Measurements from ENCODE around the gene TOR3A. TPM values are rescaled to one million over a fixed set of nuclear protein-coding genes. Genes with fewer than 3 reads are reported as not detected.
"Not testable (repeated sequence)": the region's sequence is repeated elsewhere in the genome, so short reads cannot be mapped to it uniquely, and the experiment has no call there.

Gene TOR3A
- total and polyA plus RNA-seq, 2 of the 8 experiments (the other 6 are each of a cell fraction or from before 2014, with no cell fraction given): 15.3 to 21.4 TPM

DNA sequence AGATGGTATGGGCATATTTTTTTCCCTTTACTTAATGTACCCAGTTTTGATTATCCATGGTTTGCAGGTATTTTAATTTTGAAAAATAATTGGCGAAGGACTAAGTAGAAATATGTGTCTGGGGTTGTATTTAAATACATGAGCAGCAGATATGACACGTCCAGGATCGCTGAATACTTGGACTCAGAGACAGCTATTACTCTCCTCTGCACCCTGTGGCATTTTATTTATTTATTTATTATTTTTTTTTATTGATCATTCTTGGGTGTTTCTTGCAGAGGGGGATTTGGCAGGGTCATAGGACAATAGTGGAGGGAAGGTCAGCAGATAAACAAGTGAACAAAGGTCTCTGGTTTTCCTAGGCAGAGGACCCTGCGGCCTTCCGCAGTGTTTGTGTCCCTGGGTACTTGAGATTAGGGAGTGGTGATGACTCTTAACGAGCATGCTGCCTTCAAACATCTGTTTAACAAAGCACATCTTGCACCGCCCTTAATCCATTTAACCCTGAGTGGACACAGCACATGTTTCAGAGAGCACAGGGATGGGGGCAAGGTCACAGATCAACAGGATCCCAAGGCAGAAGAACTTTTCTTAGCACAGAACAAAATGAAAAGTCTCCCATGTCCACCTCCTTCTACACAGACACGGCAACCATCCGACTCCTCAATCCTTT is 42.2 kb upstream of the TOR3A start:
- H3K79me2 ChIP-seq (ENCODE audit: control insufficient read depth in 1 of 2, insufficient read depth in 2 of 2, low read length in 2 of 2): peaks cover 0 to 54% of the 10 kb centered on the region in 2 experiments; a peak in 3 of 4 replicates
- not testable (repeated sequence) for H3K27ac ChIP-seq (ENCODE audit: low read depth, low read length); H3K4me2 ChIP-seq (ENCODE audit: insufficient read depth in 1 of 2, low read depth in 2 of 2, low read length in 2 of 2)

DNA sequence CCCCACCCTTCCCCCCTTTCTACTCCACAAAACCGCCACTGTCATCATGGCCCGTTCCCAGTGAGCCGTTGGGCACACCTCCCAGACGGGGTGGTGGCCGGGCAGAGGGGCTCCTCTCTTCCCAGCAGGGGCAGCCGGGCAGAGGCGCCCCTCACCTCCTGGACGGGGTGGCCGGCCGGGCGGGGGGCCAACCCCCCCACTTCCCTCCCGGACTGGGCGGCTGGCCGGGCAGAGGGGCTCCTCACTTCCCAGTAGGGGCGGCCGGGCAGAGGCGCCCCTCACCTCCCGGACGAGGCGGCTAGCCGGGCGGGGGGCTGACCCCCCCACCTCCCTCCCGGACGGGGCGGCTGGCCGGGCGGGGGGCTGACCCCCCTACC is 41.7 kb upstream of the TOR3A start:
- CTCF ChIA-PET (ENCODE audit: partially characterized antibody); DNase-seq (ENCODE audit: low read depth in 1 of 2, low spot score in 2 of 2); H3K18ac ChIP-seq (ENCODE audit: extremely low read depth, low read length); H3K14ac ChIP-seq (ENCODE audit: insufficient read length); H3K23ac ChIP-seq (ENCODE audit: insufficient read length); H2BK15ac ChIP-seq (ENCODE audit: low read length); POLR2A ChIA-PET (ENCODE audit: partially characterized antibody); H2BK12ac ChIP-seq (ENCODE audit: low read depth, low read length); H3K23me2 ChIP-seq (ENCODE audit: low read depth, low read length); H4K8ac ChIP-seq (ENCODE audit: extremely low read depth, insufficient read depth, low read length); H2BK5ac ChIP-seq (ENCODE audit: low read depth, low read length); H3K4me3 ChIP-seq (ENCODE audit: extremely low read depth in 1 of 4, insufficient read depth in 2 of 4, low read depth in 3 of 4, low read length in 4 of 4); H3K9ac ChIP-seq (replicated peaks in 1 of 4; ENCODE audit: extremely low read depth in 1 of 4, low read depth in 3 of 4, low read length in 3 of 4); H3K36me3 ChIP-seq (ENCODE audit: control insufficient read depth in 2 of 4, insufficient read depth in 4 of 4, low read length in 3 of 4); H3K4me2 ChIP-seq (ENCODE audit: insufficient read depth in 1 of 2, low read depth in 2 of 2, low read length in 2 of 2); H4K5ac ChIP-seq (ENCODE audit: insufficient read length, low read depth, low read length); H2BK20ac ChIP-seq (ENCODE audit: low read length); H3K27me3 ChIP-seq (replicated peaks in 1 of 4; ENCODE audit: control insufficient read depth in 3 of 4, extremely low read depth in 1 of 4, insufficient read depth in 3 of 4, low read length in 3 of 4); H4K91ac ChIP-seq (replicated peaks; ENCODE audit: insufficient read length, low read length); H2AFZ ChIP-seq (ENCODE audit: low read length); H2BK120ac ChIP-seq (replicated peaks; ENCODE audit: low read depth, low read length); H3K4ac ChIP-seq (replicated peaks; ENCODE audit: insufficient read length, low read depth, low read length); H3K27ac ChIP-seq (ENCODE audit: low read depth, low read length); H3K79me1 ChIP-seq (ENCODE audit: low read depth, low read length); H3K4me1 ChIP-seq (replicated peaks in 1 of 4; ENCODE audit: control insufficient read depth in 3 of 4, insufficient read depth in 4 of 4, low read length in 3 of 4); H4K20me1 ChIP-seq (replicated peaks in 1 of 2; ENCODE audit: control insufficient read depth in 1 of 2, insufficient read depth in 2 of 2, low read length in 2 of 2); FAIRE-seq; H2AK5ac ChIP-seq (ENCODE audit: low read depth, low read length); H3K56ac ChIP-seq (replicated peaks; ENCODE audit: insufficient read length, low read depth, low read length): not testable (repeated sequence)
- Histone ChIP-seq H3K79me2 (ENCODE audit: control insufficient read depth in 1 of 2, insufficient read depth in 2 of 2, low read length in 2 of 2) (peaks cover 0 to 50% of the 10 kb centered on the region in 2 experiments; a peak in 3 of 4 replicates), H3K9me3 (ENCODE audit: insufficient read depth in 2 of 2, low read depth in 1 of 2, low read length in 1 of 2) (peaks cover 2 to 20% of the 10 kb centered on the region in 2 experiments; a peak in 1 of 4 replicates)
- no CpG with 5 or more reads among the region's 27 CpGs for WGBS, 2 experiments (ENCODE audit: extremely low coverage in 1 of 2, insufficient coverage in 1 of 2, insufficient read length in 1 of 2, insufficient replicate concordance in 2 of 2, low coverage in 1 of 2, low lambda C conversion rate in 2 of 2, missing lambda C conversion rate in 1 of 2)

More for the DNA sequence above, 42.2 kb upstream of the TOR3A start:
- H3K36me3 ChIP-seq (ENCODE audit: control insufficient read depth in 2 of 4, insufficient read depth in 4 of 4, low read length in 3 of 4); H3K4me3 ChIP-seq (ENCODE audit: extremely low read depth in 1 of 4, insufficient read depth in 2 of 4, low read depth in 3 of 4, low read length in 4 of 4); H2BK5ac ChIP-seq (ENCODE audit: low read depth, low read length); H2BK120ac ChIP-seq (replicated peaks; ENCODE audit: low read depth, low read length); H4K5ac ChIP-seq (ENCODE audit: insufficient read length, low read depth, low read length); H3K56ac ChIP-seq (replicated peaks; ENCODE audit: insufficient read length, low read depth, low read length); FAIRE-seq; H3K23me2 ChIP-seq (ENCODE audit: low read depth, low read length); H2AFZ ChIP-seq (ENCODE audit: low read length); H3K9ac ChIP-seq (replicated peaks in 1 of 4; ENCODE audit: extremely low read depth in 1 of 4, low read depth in 3 of 4, low read length in 3 of 4); H2BK15ac ChIP-seq (ENCODE audit: low read length); H2BK12ac ChIP-seq (ENCODE audit: low read depth, low read length); H3K4ac ChIP-seq (replicated peaks; ENCODE audit: insufficient read length, low read depth, low read length); H3K18ac ChIP-seq (ENCODE audit: extremely low read depth, low read length); H3K4me1 ChIP-seq (replicated peaks in 1 of 4; ENCODE audit: control insufficient read depth in 3 of 4, insufficient read depth in 4 of 4, low read length in 3 of 4); H3K14ac ChIP-seq (ENCODE audit: insufficient read length); H2BK20ac ChIP-seq (ENCODE audit: low read length); POLR2A ChIA-PET (ENCODE audit: partially characterized antibody); H3K23ac ChIP-seq (ENCODE audit: insufficient read length); H2AK5ac ChIP-seq (ENCODE audit: low read depth, low read length); H3K27me3 ChIP-seq (replicated peaks in 1 of 4; ENCODE audit: control insufficient read depth in 3 of 4, extremely low read depth in 1 of 4, insufficient read depth in 3 of 4, low read length in 3 of 4); H4K20me1 ChIP-seq (replicated peaks in 1 of 2; ENCODE audit: control insufficient read depth in 1 of 2, insufficient read depth in 2 of 2, low read length in 2 of 2); H4K8ac ChIP-seq (ENCODE audit: extremely low read depth, insufficient read depth, low read length); H4K91ac ChIP-seq (replicated peaks; ENCODE audit: insufficient read length, low read length); H3K79me1 ChIP-seq (ENCODE audit: low read depth, low read length); DNase-seq (ENCODE audit: low read depth in 1 of 2, low spot score in 2 of 2): not testable (repeated sequence)
- CTCF ChIA-PET (ENCODE audit: partially characterized antibody): interaction anchor here (0.5 kb wide), 1 partner anchor 531 kb away, joined by 4 read pairs; no protein-coding TSS in a partner anchor
- 93% methylated on average over 5 of the region's 9 CpGs; no CpG with 5 or more reads in 1 of the 2 experiments for WGBS, 2 experiments (ENCODE audit: extremely low coverage in 1 of 2, insufficient coverage in 1 of 2, insufficient read length in 1 of 2, insufficient replicate concordance in 2 of 2, low coverage in 1 of 2, low lambda C conversion rate in 2 of 2, missing lambda C conversion rate in 1 of 2)
- peaks cover 2 to 20% of the 10 kb centered on the region in 2 experiments; a peak in 1 of 4 replicates for H3K9me3 ChIP-seq (ENCODE audit: insufficient read depth in 2 of 2, low read depth in 1 of 2, low read length in 1 of 2)

Measured in H1 (cell line).